MCF 10A (cell line): ENCODE data around the gene MYCL. TPM values are rescaled to one million over a fixed set of nuclear protein-coding genes. Genes with fewer than 3 reads are reported as not detected.

Experiments
- BruUV-seq: library from RNA; stranded (reverse); fragments of 400-500 nt; replicated peaks from 2 replicates; lab custom pipeline; 2021; lab: Mats Ljungman, UMichigan
- CTCF ChIA-PET: fragments of 300-600 bp; sonication (Branson Sonifier 250); formaldehyde crosslinking; extraction: SDS; loops from one replicate; lab custom pipeline; 2021; ENCODE audit warnings: antibody characterized with exemption, inconsistent platforms; lab: Yijun Ruan, JAX
- POLR2A ChIA-PET: fragments of 300-600, 350-650 bp; sonication (Branson Sonifier 250); formaldehyde crosslinking; extraction: SDS; loops from one replicate; lab custom pipeline; 2020; ENCODE audit warnings: antibody characterized with exemption, inconsistent platforms; lab: Yijun Ruan, JAX
- DNase-seq: peaks from one replicate; pipeline ENCODE4 v3.0.0-alpha.2; 2018; ENCODE audit not compliant: unreplicated experiment
- H3K27ac Mint-ChIP-seq: one replicate; pipeline ENCODE4 v1.8.0; 2022; ENCODE audit warnings: mild to moderate bottlenecking, low read depth, mixed read lengths; ENCODE audit not compliant: unreplicated experiment
- H3K27me3 Mint-ChIP-seq: one replicate; pipeline ENCODE4 v1.8.0; 2022; ENCODE audit warnings: mixed read lengths; ENCODE audit not compliant: insufficient read depth, unreplicated experiment
- H3K36me3 Mint-ChIP-seq: one replicate; pipeline ENCODE4 v1.8.0; 2022; ENCODE audit warnings: mild to moderate bottlenecking, moderate library complexity, mixed read lengths; ENCODE audit not compliant: insufficient read depth, unreplicated experiment
- H3K4me1 Mint-ChIP-seq: one replicate; pipeline ENCODE4 v1.8.0; 2022; ENCODE audit warnings: mixed read lengths; ENCODE audit not compliant: insufficient read depth, unreplicated experiment
- H3K4me3 Mint-ChIP-seq: one replicate; pipeline ENCODE4 v1.8.0; 2022; ENCODE audit warnings: mild to moderate bottlenecking, moderate library complexity, mixed read lengths; ENCODE audit not compliant: unreplicated experiment
- H3K9me3 Mint-ChIP-seq: one replicate; pipeline ENCODE4 v1.8.0; 2022; ENCODE audit warnings: mixed read lengths; ENCODE audit not compliant: unreplicated experiment
- CTCF ChIP-seq: fragments of 200-600 bp; IDR thresholded peaks from one replicate; pipeline ENCODE4 v1.8.0; 2022; ENCODE audit warnings: antibody characterized with exemption, mild to moderate bottlenecking; ENCODE audit not compliant: unreplicated experiment
- intact Hi-C: fragments of 100-400 bp; cut with micrococcal nuclease; formaldehyde crosslinking; loops from 2 replicates; pipeline ENCODE4 v1.14.1; 2022
- total RNA-seq: library from RNA; stranded (reverse); gene quantifications from 2 replicates; pipeline ENCODE4 v1.2.3, GENCODE V29; 2022

The MYCL gene
- total RNA-seq, 1 experiment from 2014 or later = 0.63 TPM

GRCh38 chr1:39944410-39945112 is 42.8 kb upstream of the MYCL start:
- Mint-ChIP-seq H3K27me3 (no peaks in the 10 kb centered on the region), H3K4me1 (peaks cover 19% of the 10 kb centered on the region), H3K9me3 (no peaks in the 10 kb centered on the region), H3K4me3 (no peak overlapping the region), H3K36me3 (no peaks in the 10 kb centered on the region), H3K27ac (no peak overlapping the region)
- BruUV-seq = no TSS peak
- POLR2A ChIA-PET = interaction anchor here (0.7 to 2.9 kb wide), 7 partner anchors 9 to 95 kb away, joined by 3 to 69 read pairs (median 11); partner anchors contain the start of gene CAP1
- TF ChIP-seq CTCF = no peak
- CTCF ChIA-PET = interaction anchor here (1.4 kb wide), 1 partner anchor 25 kb away, joined by 7 read pairs; no protein-coding TSS in a partner anchor
- intact Hi-C loops = no loop called here
- DNase-seq = no peak

- intact Hi-C loops = no loop called here
- POLR2A ChIA-PET = interaction anchor here (0.8 to 2.9 kb wide), 13 partner anchors 8 to 714 kb away, joined by 3 to 69 read pairs (median 11); partner anchors contain the start of genes CAP1 and MFSD2A
- no peaks in the 10 kb centered on the region for H3K36me3 Mint-ChIP-seq
These were observed 42.0 kb upstream of the MYCL start for GRCh38 chr1:39943471-39944290.

DNA sequence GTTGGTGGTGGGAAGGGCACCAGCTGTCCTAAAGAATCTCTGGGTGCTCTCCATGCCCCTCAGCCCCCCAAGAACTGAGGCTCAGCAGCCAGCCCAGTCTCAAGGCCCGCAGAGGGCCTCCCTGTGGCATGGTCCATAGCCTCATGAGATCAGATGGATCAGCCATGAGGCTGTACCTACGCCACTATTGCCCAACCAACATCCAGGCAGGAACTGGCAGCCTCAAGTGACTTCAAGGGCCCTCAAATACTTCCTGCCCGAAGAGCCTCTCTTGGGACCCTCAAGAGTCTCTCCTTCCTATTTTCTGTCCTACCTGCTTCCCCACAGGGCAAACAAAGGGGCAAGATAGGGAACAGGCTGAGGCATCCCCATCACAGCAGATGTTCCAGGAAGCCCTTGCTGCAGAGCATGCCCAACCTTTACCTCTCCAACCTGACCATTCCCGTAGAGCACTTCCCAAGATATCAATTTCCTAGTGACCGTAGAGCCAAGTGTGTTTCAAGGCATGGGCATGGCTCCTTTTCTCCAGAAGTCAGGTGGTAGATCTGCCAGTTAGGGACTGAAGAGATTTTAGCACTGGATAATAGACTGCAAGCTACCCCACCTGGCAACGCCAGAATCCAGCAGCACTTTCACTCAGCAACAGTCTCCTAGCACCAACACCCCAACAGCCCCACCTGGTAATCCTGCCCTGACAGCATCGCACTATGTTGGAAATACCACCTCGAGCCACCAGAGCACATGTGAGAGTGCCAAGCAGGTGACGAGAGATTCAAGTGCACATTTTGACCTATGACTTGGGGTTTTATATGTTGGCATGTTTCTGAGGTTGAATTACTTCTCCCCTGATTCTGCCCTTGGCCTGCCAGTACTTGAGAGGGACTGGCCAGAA is 39.5 kb upstream of the MYCL start:
- intact Hi-C loops = no loop called here

More at GRCh38 chr1:39943471-39944290, 42.0 kb upstream of the MYCL start:
- DNase-seq = peak; percentile 94
- Mint-ChIP-seq H3K27me3 (no peaks in the 10 kb centered on the region), H3K27ac (peak overlapping the region; percentile 20), H3K9me3 (no peaks in the 10 kb centered on the region), H3K4me3 (no peak overlapping the region), H3K4me1 (peaks cover 19% of the 10 kb centered on the region)
- no TSS peak for BruUV-seq
- TF ChIP-seq CTCF = no peak
- CTCF ChIA-PET = interaction anchor here (0.6 to 1.9 kb wide), 8 partner anchors 10 to 88 kb away, joined by 3 to 7 read pairs (median 4); no protein-coding TSS in a partner anchor

More for the DNA sequence above, 39.5 kb upstream of the MYCL start:
- no peak overlapping the region for H3K4me3 Mint-ChIP-seq
- H3K4me1 Mint-ChIP-seq = peaks cover 20% of the 10 kb centered on the region
- H3K27ac Mint-ChIP-seq = no peak overlapping the region
- H3K9me3 Mint-ChIP-seq = no peaks in the 10 kb centered on the region
- H3K36me3 Mint-ChIP-seq = no peaks in the 10 kb centered on the region
- ChIA-PET CTCF (interaction anchor here (1.4 kb wide), 1 partner anchor 28 kb away, joined by 4 read pairs; no protein-coding TSS in a partner anchor), POLR2A (interaction anchor here (1.4 to 2.9 kb wide), 3 partner anchors 15 to 91 kb away, joined by 3 to 17 read pairs (median 5); no protein-coding TSS in a partner anchor)
- H3K27me3 Mint-ChIP-seq = no peaks in the 10 kb centered on the region
- no peak for DNase-seq
- no TSS peak for BruUV-seq
- no peak for TF ChIP-seq CTCF
